Trophoblast cell (in vitro differentiated cells and primary cell): Measurements from ENCODE around the gene RPL10.
A peak's percentile ranks its signal among the peaks of the same experiment; 100 is the strongest.

Experiments used
- DNase-seq, 2 donors: peaks; one replicate each; pipeline ENCODE4 v3.0.0-alpha.2; 2016
- H2AFZ ChIP-seq: 2 replicates; pipeline ENCODE4 v1.6.1; 2013; ENCODE audit warnings: low read length, moderate library complexity, mild to moderate bottlenecking; ENCODE audit not compliant: insufficient read depth, poor library complexity
- H2AK5ac ChIP-seq: 2 replicates; pipeline ENCODE4 v1.6.1; 2013; ENCODE audit warnings: mild to moderate bottlenecking, low read length
- H2BK120ac ChIP-seq: 2 replicates; pipeline ENCODE4 v1.6.1; 2013; ENCODE audit warnings: low read length, mild to moderate bottlenecking, moderate library complexity; ENCODE audit not compliant: insufficient read depth, poor library complexity
- H2BK12ac ChIP-seq: 2 replicates; pipeline ENCODE4 v1.6.1; 2013; ENCODE audit warnings: mild to moderate bottlenecking, low read length, moderate library complexity
- H2BK5ac ChIP-seq: 2 replicates; pipeline ENCODE4 v1.6.1; 2013; ENCODE audit warnings: low read length, low read depth, moderate library complexity, mild to moderate bottlenecking; ENCODE audit not compliant: poor library complexity
- H3K14ac ChIP-seq: 2 replicates; pipeline ENCODE4 v1.6.1; 2013; ENCODE audit warnings: mild to moderate bottlenecking, low read length
- H3K18ac ChIP-seq: 2 replicates; pipeline ENCODE4 v1.6.1; 2013; ENCODE audit warnings: mild to moderate bottlenecking, low read length
- H3K23ac ChIP-seq: 2 replicates; pipeline ENCODE4 v1.6.1; 2013; ENCODE audit warnings: low read length
- H3K27ac ChIP-seq: 2 replicates; pipeline ENCODE4 v1.5.1; 2013; ENCODE audit warnings: low read depth, mild to moderate bottlenecking, inconsistent platforms, low read length, moderate library complexity
- H3K27me3 ChIP-seq: 2 replicates; pipeline ENCODE4 v1.6.1; 2013; ENCODE audit warnings: inconsistent platforms, mild to moderate bottlenecking, low read length, moderate library complexity; ENCODE audit not compliant: insufficient read depth
- H3K36me3 ChIP-seq, 2 experiments: 1 replicate in 1 of 2; 2 replicates in 1 of 2; pipeline ENCODE4 v1.6.1; 2013; ENCODE audit warnings: low read length in 2 of 2, mild to moderate bottlenecking in 2 of 2, moderate library complexity in 1 of 2; ENCODE audit not compliant: insufficient read depth in 2 of 2, control insufficient read depth in 1 of 2
- H3K4ac ChIP-seq: 2 replicates; pipeline ENCODE4 v1.6.1; 2013; ENCODE audit warnings: low read depth, mild to moderate bottlenecking, low read length, moderate library complexity
- H3K4me1 ChIP-seq, 2 experiments: 1 replicate in 1 of 2; 2 replicates in 1 of 2; pipeline ENCODE4 v1.6.1; 2013; ENCODE audit warnings: low read length in 2 of 2, mild to moderate bottlenecking in 2 of 2, moderate library complexity in 1 of 2; ENCODE audit not compliant: insufficient read depth in 2 of 2, control insufficient read depth in 1 of 2
- H3K4me2 ChIP-seq: 2 replicates; pipeline ENCODE4 v1.6.1; 2013; ENCODE audit warnings: inconsistent platforms, mild to moderate bottlenecking, low read length, moderate library complexity
- H3K4me3 ChIP-seq: 2 replicates; pipeline ENCODE4 v1.5.1; 2013; ENCODE audit warnings: mild to moderate bottlenecking, low read depth, low read length, inconsistent platforms
- H3K79me1 ChIP-seq: one replicate; pipeline ENCODE4 v1.6.1; 2013; ENCODE audit warnings: low read length
- H3K79me2 ChIP-seq: 2 replicates; pipeline ENCODE4 v1.6.1; 2013; ENCODE audit warnings: low read length, mild to moderate bottlenecking; ENCODE audit not compliant: control insufficient read depth, insufficient read depth, poor library complexity
- H3K9ac ChIP-seq: 2 replicates; pipeline ENCODE4 v1.6.1; 2013; ENCODE audit warnings: mild to moderate bottlenecking, low read length
- H3K9me3 ChIP-seq: 2 replicates; pipeline ENCODE4 v1.6.1; 2013; ENCODE audit warnings: low read depth, mild to moderate bottlenecking, control low read depth, inconsistent platforms, low read length; ENCODE audit not compliant: insufficient read depth
- H4K12ac ChIP-seq: 2 replicates; pipeline ENCODE4 v1.6.1; 2013; ENCODE audit warnings: low read depth, mild to moderate bottlenecking, low read length, moderate library complexity
- H4K8ac ChIP-seq: 2 replicates; pipeline ENCODE4 v1.6.1; 2013; ENCODE audit warnings: low read depth, mild to moderate bottlenecking, low read length, moderate library complexity
- H4K91ac ChIP-seq: one replicate; pipeline ENCODE4 v1.6.1; 2013; ENCODE audit warnings: low read depth, mild to moderate bottlenecking, low read length, moderate library complexity
- WGBS: extraction: QIAGEN DNeasy Blood & Tissue Kit; methylation state at CpG from one replicate; pipeline ENCODE4 v1.1.7; 2013; ENCODE audit warnings: missing lambda C conversion rate; ENCODE audit not compliant: insufficient read length, insufficient coverage; ENCODE audit errors: extremely low coverage; 5-methylcytosine and 5-hydroxymethylcytosine counted together

Gene RPL10

GRCh38 chrX:154420402-154420756 is 22.2 kb downstream of the RPL10 start:
- Histone ChIP-seq H3K36me3 (peaks cover 9 to 10% of the 10 kb centered on the region in 2 experiments), H3K27ac (no peak overlapping the region), H3K79me1 (no peaks in the 10 kb centered on the region), H3K14ac (no peak overlapping the region), H3K79me2 (no peaks in the 10 kb centered on the region), H2BK120ac (no peak overlapping the region), H3K9ac (no peak overlapping the region), H3K9me3 (no peaks in the 10 kb centered on the region), H2AFZ (no peak overlapping the region), H3K23ac (no peak overlapping the region), H4K8ac (no peak overlapping the region), H3K4me1 (no peaks in the 10 kb centered on the region), H3K4ac (no peak overlapping the region), H2BK5ac (no peak overlapping the region), H3K4me3 (no peak overlapping the region), H2AK5ac (no peak overlapping the region), H2BK12ac (no peak overlapping the region), H3K27me3 (no peaks in the 10 kb centered on the region), H4K91ac (no peak overlapping the region), H4K12ac (no peak overlapping the region), H3K18ac (no peak overlapping the region), H3K4me2 (no peak overlapping the region)
- WGBS = no CpG with 5 or more reads among the region's 10 CpGs
- DNase-seq = no peak

DNA sequence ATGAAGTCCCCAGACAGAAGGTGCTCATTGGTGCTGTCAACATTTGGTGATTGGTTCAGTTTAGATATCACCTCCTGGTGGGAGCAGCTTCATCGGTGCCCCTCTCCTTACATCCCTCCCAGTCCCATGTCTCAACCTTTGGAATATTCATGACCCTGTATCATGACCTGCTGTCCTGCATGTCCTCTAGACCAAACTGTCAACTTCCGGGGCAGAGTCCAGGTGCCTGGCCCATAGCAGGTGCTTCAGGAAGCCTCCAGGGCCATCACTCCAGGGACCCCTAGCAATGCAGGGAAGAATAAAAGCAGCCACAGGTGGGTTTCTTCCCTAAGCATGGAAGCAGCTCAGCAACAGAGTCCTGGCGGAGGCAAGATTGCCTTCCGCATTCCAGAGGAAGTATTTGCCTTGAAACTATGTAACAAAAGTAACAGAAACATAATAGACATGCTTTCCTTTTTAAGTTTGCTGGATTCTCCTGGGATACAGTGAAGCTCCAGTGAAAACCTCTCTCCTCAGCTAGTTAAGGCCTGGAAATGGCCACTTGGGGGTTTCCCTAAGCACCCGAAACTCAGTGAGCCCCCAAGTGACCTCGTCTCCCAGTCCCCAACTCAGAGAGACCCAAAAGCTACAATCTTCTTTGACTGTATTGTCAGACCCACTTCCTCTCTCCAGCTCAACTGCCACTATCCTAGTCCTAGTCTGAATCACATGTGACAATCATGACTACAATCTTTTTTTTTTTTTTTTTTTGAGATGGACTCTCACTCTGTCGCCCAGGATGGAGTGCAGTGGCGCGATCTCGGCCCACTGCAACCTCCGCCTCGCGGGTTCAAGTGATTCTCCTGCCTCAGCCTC is 29.0 kb downstream of the RPL10 start:
- Histone ChIP-seq H3K18ac (no peak overlapping the region), H2BK120ac (no peak overlapping the region), H3K9me3 (no peaks in the 10 kb centered on the region), H3K14ac (no peak overlapping the region), H2BK5ac (no peak overlapping the region), H3K9ac (no peak overlapping the region), H4K91ac (peak overlapping the region; percentile 24), H3K79me1 (peaks cover 8% of the 10 kb centered on the region), H2AK5ac (no peak overlapping the region), H3K4me2 (peak overlapping the region; percentile 34), H4K8ac (no peak overlapping the region), H3K4ac (no peak overlapping the region), H3K27me3 (no peaks in the 10 kb centered on the region), H4K12ac (no peak overlapping the region), H2AFZ (no peak overlapping the region), H3K4me3 (no peak overlapping the region), H3K23ac (no peak overlapping the region), H2BK12ac (no peak overlapping the region), H3K4me1 (peaks cover 18 to 24% of the 10 kb centered on the region in 2 experiments), H3K27ac (no peak overlapping the region), H3K79me2 (peaks cover 5% of the 10 kb centered on the region), H3K36me3 (peaks cover 7 to 10% of the 10 kb centered on the region in 2 experiments)
- DNase-seq = peak in 1 of 2 donors; percentile 56
- WGBS = no CpG with 5 or more reads among the region's 13 CpGs

GRCh38 chrX:154428176-154429171 is 30.3 kb downstream of the RPL10 start, which contains the start of gene ATP6AP1:
ATP6AP1 (plus strand) TSS chrX:154428677; CDS start chrX:154428693, 16 bp downstream.
- Histone ChIP-seq H3K4me1 (peaks cover 18 to 24% of the 10 kb centered on the region in 2 experiments), H2AK5ac (peak within 1 kb of the TSS; percentile 54), H3K4me2 (peak within 1 kb of the TSS; percentile 72), H2BK12ac (peak within 1 kb of the TSS; percentile 60), H2AFZ (peak within 1 kb of the TSS; percentile 87), H3K18ac (peak within 1 kb of the TSS; percentile 97), H3K79me2 (peaks cover 5% of the 10 kb centered on the region), H4K12ac (peak within 1 kb of the TSS; percentile 97), H4K8ac (peak within 1 kb of the TSS; percentile 77), H3K4me3 (peak within 1 kb of the TSS; percentile 85), H2BK120ac (peak within 1 kb of the TSS; percentile 16), H3K27ac (peak within 1 kb of the TSS; percentile 5), H3K27me3 (no peaks in the 10 kb centered on the region), H3K9ac (peak within 1 kb of the TSS; percentile 85), H3K23ac (no peak within 1 kb of the TSS), H4K91ac (peak within 1 kb of the TSS; percentile 94), H3K4ac (peak within 1 kb of the TSS; percentile 76), H3K14ac (peak within 1 kb of the TSS; percentile 99), H2BK5ac (peak within 1 kb of the TSS; percentile 28), H3K9me3 (no peaks in the 10 kb centered on the region), H3K36me3 (peaks cover 18 to 23% of the 10 kb centered on the region in 2 experiments), H3K79me1 (peaks cover 8% of the 10 kb centered on the region)
- DNase-seq = peak; percentile 87 to 90
- no CpG with 5 or more reads among the region's 87 CpGs for WGBS

DNA sequence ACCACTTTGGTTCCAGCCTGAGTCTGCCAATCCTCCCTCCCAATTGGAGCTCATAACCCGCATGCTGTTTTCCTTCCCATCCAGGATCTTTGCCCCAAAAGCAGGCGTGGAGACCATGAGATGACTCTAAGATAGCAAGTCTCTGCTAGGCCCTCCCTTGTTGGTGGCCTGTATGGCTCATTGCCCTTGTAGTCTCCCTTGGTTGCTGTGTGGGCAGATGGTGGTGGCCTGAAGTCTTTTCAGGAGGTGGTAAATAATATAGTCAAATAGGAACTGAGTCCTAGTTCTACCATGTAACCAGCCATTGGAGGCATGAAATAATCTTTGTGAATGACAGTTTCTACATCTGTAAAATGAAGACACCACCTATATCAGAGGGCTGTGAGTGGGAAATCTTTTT is 31.5 kb downstream of the RPL10 start:
- Histone ChIP-seq H3K27ac (no peak overlapping the region), H3K23ac (no peak overlapping the region), H3K4ac (peak overlapping the region; percentile 1), H3K14ac (no peak overlapping the region), H2BK5ac (no peak overlapping the region), H3K4me1 (peaks cover 18 to 24% of the 10 kb centered on the region in 2 experiments), H2AFZ (no peak overlapping the region), H2BK12ac (no peak overlapping the region), H3K9me3 (no peaks in the 10 kb centered on the region), H3K79me2 (peaks cover 5% of the 10 kb centered on the region), H2BK120ac (no peak overlapping the region), H3K79me1 (peaks cover 8% of the 10 kb centered on the region), H4K8ac (no peak overlapping the region), H3K36me3 (peaks cover 30 to 33% of the 10 kb centered on the region in 2 experiments), H3K4me2 (peak overlapping the region; percentile 15), H3K4me3 (no peak overlapping the region), H3K27me3 (no peaks in the 10 kb centered on the region), H4K91ac (no peak overlapping the region), H3K18ac (no peak overlapping the region), H2AK5ac (no peak overlapping the region), H3K9ac (no peak overlapping the region), H4K12ac (no peak overlapping the region)
- DNase-seq = no peak
- WGBS = no CpG with 5 or more reads among the region's 2 CpGs
